CD4-positive, alpha-beta memory T cell (primary cell): ENCODE measurements around the gene KIAA0825. TPM values are rescaled to one million over a fixed set of nuclear protein-coding genes. Genes with fewer than 3 reads are reported as not detected.
A peak's percentile ranks its signal among the peaks of the same experiment; 100 is the strongest.

Experiments used
- CTCF ChIA-PET: fragments of 350-600 bp; sonication (Branson Sonifier 250); formaldehyde crosslinking; loops from one replicate; lab custom pipeline; 2021; ENCODE audit warnings: inconsistent platforms; ENCODE audit not compliant: partially characterized antibody; lab: Charles Lee
- POLR2A ChIA-PET: fragments of 350-600 bp; sonication (Branson Sonifier 250); formaldehyde crosslinking; loops from one replicate; lab custom pipeline; 2021; ENCODE audit not compliant: partially characterized antibody; lab: Charles Lee
- DNase-seq, 5 donors: peaks; one replicate each; pipeline versions ENCODE4 v3.0.0 to v3.0.0-alpha.2; 2020 to 2022; ENCODE audit warnings: mixed read lengths in 1 of 5
- H3K27ac ChIP-seq: one replicate; pipeline ENCODE4 v1.7.0; 2013; ENCODE audit warnings: low read depth, low read length
- H3K27me3 ChIP-seq: 2 replicates; pipeline ENCODE4 v1.7.0; 2013; ENCODE audit warnings: mild to moderate bottlenecking, low read length, moderate library complexity; ENCODE audit not compliant: insufficient read depth
- H3K36me3 ChIP-seq: 2 replicates; pipeline ENCODE4 v1.7.0; 2013; ENCODE audit warnings: mild to moderate bottlenecking, low read length, moderate library complexity; ENCODE audit not compliant: insufficient read depth
- H3K4me1 ChIP-seq: 2 replicates; pipeline ENCODE4 v1.7.0; 2013; ENCODE audit warnings: mild to moderate bottlenecking, low read length, moderate library complexity; ENCODE audit not compliant: insufficient read depth
- H3K4me3 ChIP-seq, 2 donors: one replicate each; pipeline ENCODE4 v1.7.0; 2013; ENCODE audit warnings: low read length in 2 of 2, mild to moderate bottlenecking in 1 of 2
- H3K9me3 ChIP-seq, 2 donors: one replicate each; pipeline ENCODE4 v1.7.0; 2013; ENCODE audit warnings: low read length in 2 of 2, control low read depth in 1 of 2; ENCODE audit not compliant: control insufficient read depth in 1 of 2
- H3K27ac Mint-ChIP-seq, 7 donors: one replicate each; pipeline ENCODE4 v1.8.0; 2020 to 2021; ENCODE audit warnings: mixed read lengths in 7 of 7, mild to moderate bottlenecking in 6 of 7, inconsistent platforms in 3 of 7, moderate library complexity in 3 of 7
- H3K27me3 Mint-ChIP-seq, 2 donors: one replicate each; pipeline ENCODE4 v1.8.0; 2020 to 2021; ENCODE audit warnings: mixed read lengths in 2 of 2
- H3K36me3 Mint-ChIP-seq, 2 donors: one replicate each; pipeline ENCODE4 v1.8.0; 2020 to 2021; ENCODE audit warnings: mixed read lengths in 2 of 2, inconsistent platforms in 1 of 2, mild to moderate bottlenecking in 1 of 2
- H3K4me1 Mint-ChIP-seq, 4 donors: one replicate each; pipeline ENCODE4 v1.8.0; 2020 to 2021; ENCODE audit warnings: mixed read lengths in 4 of 4, mild to moderate bottlenecking in 1 of 4
- H3K4me3 Mint-ChIP-seq, 8 donors: one replicate each; pipeline ENCODE4 v1.8.0; 2020 to 2021; ENCODE audit warnings: mixed read lengths in 8 of 8, mild to moderate bottlenecking in 7 of 8, moderate library complexity in 6 of 8, inconsistent platforms in 3 of 8
- H3K9me3 Mint-ChIP-seq, 8 donors: one replicate each; pipeline ENCODE4 v1.8.0; 2020 to 2021; ENCODE audit warnings: mixed read lengths in 8 of 8, mild to moderate bottlenecking in 5 of 8, inconsistent platforms in 3 of 8, moderate library complexity in 1 of 8
- intact Hi-C: fragments of 100-400 bp; cut with micrococcal nuclease; formaldehyde crosslinking; loops from one replicate; pipeline ENCODE4 v1.15.1; 2023
- polyA plus RNA-seq, 2 donors: library from polyadenylated mRNA; unstranded; fragments of 300-500 nt; fragmentation: Illumina TruSeq; gene quantifications; one replicate each; pipeline ENCODE4 v1.2.3, GENCODE V29; 2021
- total RNA-seq, 2 experiments: library from RNA; stranded (reverse); gene quantifications; one replicate each; pipeline ENCODE4 v1.2.3, GENCODE V29; 2021

The KIAA0825 gene
- total and polyA plus RNA-seq, 4 experiments from 2014 or later, result 1.5 to 2.2 (median 2.1) TPM

DNA sequence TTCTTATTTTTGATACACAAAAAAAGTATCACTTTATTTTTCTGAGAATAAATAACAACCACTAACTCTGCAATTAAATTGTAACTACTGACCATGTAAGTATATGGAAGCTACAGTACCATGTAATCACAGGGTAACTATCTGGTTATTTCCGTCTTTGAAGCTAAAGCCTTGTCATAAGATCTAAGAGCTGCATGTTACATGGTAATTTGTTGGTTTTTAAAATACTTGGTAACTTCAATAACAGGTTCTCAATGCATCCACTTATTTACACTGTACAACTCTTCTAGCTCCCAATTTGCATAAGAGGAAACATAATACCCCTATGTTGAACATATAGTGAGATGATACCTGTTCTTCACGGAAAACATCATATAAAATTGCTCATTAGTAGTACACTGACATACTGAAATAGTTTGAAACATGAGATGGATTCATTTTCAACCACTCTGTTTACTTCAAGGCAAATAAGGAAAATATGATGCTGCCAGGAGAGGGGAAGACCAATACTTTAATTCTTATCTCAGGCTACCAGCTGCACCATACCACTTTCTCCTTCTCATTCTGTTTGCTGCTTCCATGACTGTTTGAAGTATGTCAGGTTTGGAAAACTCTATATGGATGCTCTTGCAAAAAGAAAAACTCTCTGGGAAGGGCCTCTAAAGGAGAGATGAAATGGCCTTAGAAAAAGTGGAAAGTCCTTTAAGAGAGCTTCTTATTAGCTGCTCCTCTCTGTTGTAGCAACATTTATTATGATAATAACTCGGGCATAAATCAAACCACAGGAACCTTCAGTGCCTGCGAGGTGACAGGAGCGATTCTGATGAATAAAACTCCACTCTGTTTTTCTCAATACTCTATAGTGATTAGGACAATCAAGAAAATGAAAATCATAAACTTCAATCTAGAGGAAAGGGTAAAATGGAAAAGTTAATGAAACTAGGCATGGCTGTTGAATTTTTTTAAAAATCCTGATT is 150.2 kb downstream of the KIAA0825 start:
- no peak overlapping the region for H3K4me3 ChIP-seq
- no peaks in the 10 kb centered on the region for H3K4me1 ChIP-seq
- H3K27ac ChIP-seq, result no peak overlapping the region
- H3K27me3 ChIP-seq, result no peaks in the 10 kb centered on the region
- Mint-ChIP-seq H3K4me3 (no peak overlapping the region), H3K4me1 (no peaks in the 10 kb centered on the region), H3K27me3 (no peaks in the 10 kb centered on the region), H3K36me3 (peaks cover 1 to 19% of the 10 kb centered on the region in 2 donors), H3K27ac (peak overlapping the region in 1 of 7 donors; percentile 38), H3K9me3 (no peaks in the 10 kb centered on the region)
- ChIA-PET CTCF (no interaction called here), POLR2A (no interaction called here)
- no peaks in the 10 kb centered on the region for H3K36me3 ChIP-seq
- intact Hi-C loops, result no loop called here
- no peak for DNase-seq
- H3K9me3 ChIP-seq, result no peaks in the 10 kb centered on the region

DNA sequence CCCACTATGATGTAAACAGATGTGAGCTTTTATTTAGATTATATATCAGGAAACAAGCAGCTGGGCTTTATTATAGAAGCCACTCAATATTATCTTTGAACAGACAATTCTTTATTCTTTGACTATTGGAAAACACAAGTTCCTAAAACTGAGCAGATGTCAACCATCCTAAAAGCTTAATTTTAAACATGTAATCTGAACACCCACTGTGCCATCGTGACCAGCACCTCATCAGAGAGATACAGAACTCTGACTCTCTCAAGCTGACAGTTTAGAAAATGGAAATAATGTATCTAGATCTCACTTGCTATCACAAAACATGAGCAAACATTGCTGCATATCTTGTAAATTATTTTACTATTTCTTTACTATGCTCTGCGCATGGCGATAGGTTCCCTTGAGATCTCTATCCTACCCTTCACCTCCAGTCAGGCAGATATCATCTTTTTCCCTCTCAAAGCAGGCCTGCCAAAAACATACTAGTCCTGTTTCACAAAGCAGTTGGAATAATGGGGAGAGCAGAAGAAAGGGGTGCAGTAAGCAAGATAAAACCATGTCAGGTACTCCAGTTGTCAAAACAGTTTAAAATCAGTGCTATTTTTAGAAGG is 151.0 kb downstream of the KIAA0825 start:
- DNase-seq, result no peak
- no peaks in the 10 kb centered on the region for H3K36me3 ChIP-seq
- no peaks in the 10 kb centered on the region for H3K27me3 Mint-ChIP-seq
- no peaks in the 10 kb centered on the region for H3K9me3 Mint-ChIP-seq
- H3K36me3 Mint-ChIP-seq, result peaks cover 1 to 19% of the 10 kb centered on the region in 2 donors
- no peak overlapping the region for H3K4me3 ChIP-seq
- no peaks in the 10 kb centered on the region for H3K27me3 ChIP-seq
- H3K4me1 ChIP-seq, result no peaks in the 10 kb centered on the region
- no peak overlapping the region for H3K4me3 Mint-ChIP-seq
- H3K4me1 Mint-ChIP-seq, result no peaks in the 10 kb centered on the region
- no peak overlapping the region for H3K27ac ChIP-seq
- no peak overlapping the region for H3K27ac Mint-ChIP-seq
- H3K9me3 ChIP-seq, result no peaks in the 10 kb centered on the region
- ChIA-PET POLR2A (no interaction called here), CTCF (no interaction called here)
- intact Hi-C loops, result no loop called here

- H3K27me3 Mint-ChIP-seq, result no peaks in the 10 kb centered on the region
- H3K9me3 Mint-ChIP-seq, result no peaks in the 10 kb centered on the region
- no peak overlapping the region for H3K27ac Mint-ChIP-seq
- intact Hi-C loops, result no loop called here
- ChIA-PET POLR2A (no interaction called here), CTCF (no interaction called here)
- no peak for DNase-seq
- H3K4me1 ChIP-seq, result no peaks in the 10 kb centered on the region
- peaks cover 1 to 9% of the 10 kb centered on the region in 2 donors for H3K36me3 Mint-ChIP-seq
- H3K4me1 Mint-ChIP-seq, result no peaks in the 10 kb centered on the region
- no peak overlapping the region for H3K4me3 ChIP-seq
- no peaks in the 10 kb centered on the region for H3K27me3 ChIP-seq
- no peak overlapping the region for H3K4me3 Mint-ChIP-seq
- no peaks in the 10 kb centered on the region for H3K36me3 ChIP-seq
- H3K27ac ChIP-seq, result no peak overlapping the region
- no peaks in the 10 kb centered on the region for H3K9me3 ChIP-seq
Observed at GRCh38 chr5:94463739-94464138, 154.7 kb downstream of the KIAA0825 start.

- Histone ChIP-seq H3K36me3 (no peaks in the 10 kb centered on the region), H3K27ac (no peak overlapping the region), H3K27me3 (no peaks in the 10 kb centered on the region), H3K4me3 (no peak overlapping the region), H3K9me3 (no peaks in the 10 kb centered on the region), H3K4me1 (no peaks in the 10 kb centered on the region)
- CTCF ChIA-PET, result no interaction called here
- Mint-ChIP-seq H3K36me3 (peaks cover 0 to 11% of the 10 kb centered on the region in 2 donors), H3K27ac (no peak overlapping the region), H3K4me3 (no peak overlapping the region), H3K4me1 (no peaks in the 10 kb centered on the region), H3K9me3 (no peaks in the 10 kb centered on the region), H3K27me3 (no peaks in the 10 kb centered on the region)
- POLR2A ChIA-PET, result no interaction called here
- intact Hi-C loops, result no loop called here
- no peak for DNase-seq
Observed at GRCh38 chr5:94461131-94461530, 157.3 kb downstream of the KIAA0825 start.

DNA sequence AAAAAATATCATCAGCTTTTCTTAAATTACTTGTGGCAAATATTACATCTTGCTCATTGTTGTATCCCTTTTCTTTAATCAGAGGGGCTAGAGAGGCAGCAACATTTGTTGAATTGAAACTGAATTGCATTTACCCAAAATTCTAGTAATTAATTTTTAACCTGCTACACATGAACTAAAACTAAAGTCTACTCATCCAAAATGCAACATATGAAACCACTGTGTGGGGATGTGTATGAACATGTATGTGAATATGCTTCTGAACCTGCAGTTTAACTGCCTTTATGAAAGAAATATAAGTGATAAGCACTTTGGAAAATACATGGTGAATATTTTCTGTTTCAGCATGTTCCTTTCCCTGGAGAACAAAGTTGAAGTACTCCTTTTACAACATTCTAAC is 158.5 kb downstream of the KIAA0825 start:
- Histone ChIP-seq H3K9me3 (no peaks in the 10 kb centered on the region), H3K4me1 (no peaks in the 10 kb centered on the region), H3K27me3 (no peaks in the 10 kb centered on the region), H3K4me3 (no peak overlapping the region), H3K27ac (no peak overlapping the region), H3K36me3 (no peaks in the 10 kb centered on the region)
- Mint-ChIP-seq H3K36me3 (peaks cover 0 to 3% of the 10 kb centered on the region in 2 donors), H3K27ac (no peak overlapping the region), H3K4me3 (no peak overlapping the region), H3K4me1 (no peaks in the 10 kb centered on the region), H3K27me3 (no peaks in the 10 kb centered on the region), H3K9me3 (no peaks in the 10 kb centered on the region)
- CTCF ChIA-PET, result no interaction called here
- POLR2A ChIA-PET, result no interaction called here
- intact Hi-C loops, result no loop called here
- DNase-seq, result no peak

- ChIA-PET CTCF (no interaction called here), POLR2A (no interaction called here)
- Histone ChIP-seq H3K27me3 (no peaks in the 10 kb centered on the region), H3K4me1 (no peaks in the 10 kb centered on the region), H3K4me3 (no peak overlapping the region), H3K9me3 (no peaks in the 10 kb centered on the region), H3K27ac (no peak overlapping the region), H3K36me3 (no peaks in the 10 kb centered on the region)
- Mint-ChIP-seq H3K4me1 (no peaks in the 10 kb centered on the region), H3K36me3 (peaks cover 0 to 3% of the 10 kb centered on the region in 2 donors), H3K4me3 (no peak overlapping the region), H3K27me3 (no peaks in the 10 kb centered on the region), H3K9me3 (no peaks in the 10 kb centered on the region), H3K27ac (no peak overlapping the region)
- DNase-seq, result no peak
- intact Hi-C loops, result no loop called here
Observed at GRCh38 chr5:94457788-94458187, 160.6 kb downstream of the KIAA0825 start.

GRCh38 chr5:94445726-94446125 is 172.7 kb downstream of the KIAA0825 start:
- Mint-ChIP-seq H3K27me3 (no peaks in the 10 kb centered on the region), H3K27ac (no peak overlapping the region), H3K36me3 (peaks cover 0 to 3% of the 10 kb centered on the region in 2 donors), H3K4me3 (no peak overlapping the region), H3K9me3 (no peaks in the 10 kb centered on the region), H3K4me1 (no peaks in the 10 kb centered on the region)
- POLR2A ChIA-PET, result no interaction called here
- CTCF ChIA-PET, result interaction anchor here (1.0 kb wide), 1 partner anchor 292 kb away, joined by 3 read pairs; no protein-coding TSS in a partner anchor
- no peaks in the 10 kb centered on the region for H3K9me3 ChIP-seq
- H3K27ac ChIP-seq, result no peak overlapping the region
- intact Hi-C loops, result no loop called here
- H3K4me1 ChIP-seq, result no peaks in the 10 kb centered on the region
- H3K36me3 ChIP-seq, result no peaks in the 10 kb centered on the region
- no peak overlapping the region for H3K4me3 ChIP-seq
- H3K27me3 ChIP-seq, result no peaks in the 10 kb centered on the region
- no peak for DNase-seq
